Measurements from ENCODE around the gene DESI1. TPM values are rescaled to one million over a fixed set of nuclear protein-coding genes. Genes with fewer than 3 reads are reported as not detected.

DESI1 gene
- total and polyA plus RNA-seq, 2 of the 13 experiments (the other 11 are each of a cell fraction or from before 2014, with no cell fraction given), result 21.6 to 29.2 TPM

GRCh38 chr22:41660416-41660815, 39.6 kb upstream of the DESI1 start:
- no peak overlapping the region for H3K9ac ChIP-seq (ENCODE audit: insufficient read depth, low read depth, low read length)
- H3K27me3 ChIP-seq (ENCODE audit: control insufficient read depth in 1 of 2, insufficient read depth in 2 of 2, low read length in 2 of 2), result no peaks in the 10 kb centered on the region
- DNase-seq (ENCODE audit: low spot score) (no peak), ATAC-seq (no peak), FAIRE-seq (no peak)
- no peaks in the 10 kb centered on the region for H3K79me2 ChIP-seq (ENCODE audit: insufficient read depth, low read length)
- ChIA-PET POLR2A (interaction anchor here (1.0 kb wide), 1 partner anchor 40 kb away, joined by 4 read pairs; the partner anchor contains the start of genes DESI1 and XRCC6), CTCF (ENCODE audit: low intra/inter-chr PET ratio, low total read pairs) (no interaction called here)
- H3K4me1 ChIP-seq (ENCODE audit: insufficient read depth, low read length), result no peaks in the 10 kb centered on the region
- TF ChIP-seq ZNF782 (CRISPR knock-in tag; IDR thresholded peaks at IDR 0.05; ENCODE audit: borderline replicate concordance), result no peak
- no peak for TF ChIP-seq ZNF773 (CRISPR knock-in tag; IDR thresholded peaks at IDR 0.05; ENCODE audit: borderline replicate concordance)
- TF ChIP-seq SOX6 (IDR thresholded peaks at IDR 0.05), result no peak
- no peak for TF ChIP-seq SOX6 (CRISPR knock-in tag; IDR thresholded peaks at IDR 0.05)
- TF ChIP-seq SMARCC2 (IDR thresholded peaks at IDR 0.05), result no peak
- TF ChIP-seq TSC22D2 (CRISPR knock-in tag; IDR thresholded peaks at IDR 0.05; ENCODE audit: borderline replicate concordance), result no peak
- no peak for TF ChIP-seq ZNF678 (CRISPR knock-in tag; IDR thresholded peaks at IDR 0.05)
- no peak for TF ChIP-seq SP4 (CRISPR knock-in tag; IDR thresholded peaks at IDR 0.05)
- TF ChIP-seq ZNF549 (CRISPR knock-in tag; IDR thresholded peaks at IDR 0.05), result no peak
- no peak for TF ChIP-seq ZNF607 (CRISPR knock-in tag; IDR thresholded peaks at IDR 0.05; ENCODE audit: borderline replicate concordance)
- TF ChIP-seq ZNF850 (CRISPR knock-in tag; conservative IDR thresholded peaks at IDR 0.05), result no peak
- TF ChIP-seq PITX1 (CRISPR knock-in tag; IDR thresholded peaks at IDR 0.05), result no peak
- TF ChIP-seq JUN (CRISPR knock-in tag; IDR thresholded peaks at IDR 0.05), result no peak
- no peak for TF ChIP-seq KDM3A (CRISPR knock-in tag; IDR thresholded peaks at IDR 0.05; ENCODE audit: low read depth)
- no peak for TF ChIP-seq RFXAP (CRISPR knock-in tag; IDR thresholded peaks at IDR 0.05; ENCODE audit: borderline replicate concordance)
- TF ChIP-seq TBX3 (IDR thresholded peaks at IDR 0.05; ENCODE audit: borderline replicate concordance), result no peak
- H3K4me2 ChIP-seq (ENCODE audit: low read depth, low read length), result no peak overlapping the region
- no peaks in the 10 kb centered on the region for H3K9me3 ChIP-seq (ENCODE audit: low read length)
- no peak overlapping the region for H2AFZ ChIP-seq (ENCODE audit: low read length)
- in situ Hi-C loops (cut with HindIII; ENCODE audit: extremely low pct_ligation_motif_present, low pct_unique_long_range_greater_than_20kb), result no loop called here
- intact Hi-C loops (cut with micrococcal nuclease; ENCODE audit: unreplicated experiment), result no loop called here
- peaks cover 38 to 80% of the 10 kb centered on the region in 2 experiments for H3K36me3 ChIP-seq (replicated peaks in 1 of 2; ENCODE audit: control insufficient read depth in 1 of 2, insufficient read depth in 2 of 2, low read length in 2 of 2)
- 96% methylated on average over 3 of the region's 3 CpGs for WGBS (ENCODE audit: low lambda C conversion rate)
- no peaks in the 10 kb centered on the region for H4K20me1 ChIP-seq (ENCODE audit: insufficient read depth, low read length)
- BruUV-seq (replicated peaks), result no TSS peak
- no peak overlapping the region for H3K4me3 ChIP-seq (replicated peaks in 1 of 3; ENCODE audit: insufficient read depth in 1 of 3, low read depth in 2 of 3, low read length in 3 of 3)
- no peak overlapping the region for H3K27ac ChIP-seq (ENCODE audit: extremely low read length, insufficient read depth, low read length)

Data from HepG2 (cell line).